HepG2 (cell line): ENCODE measurements around the gene CDK17. TPM values are rescaled to one million over a fixed set of nuclear protein-coding genes. Genes with fewer than 3 reads are reported as not detected.
"Not testable (repeated sequence)": the region's sequence is repeated elsewhere in the genome, so short reads cannot be mapped to it uniquely, and the experiment has no call there.

Experiments
- ATAC-seq: fragments of 200-7000 bp; cut with Tn5 transposase; 3 replicates; pipeline ENCODE4 v1.9.1; 2020; ENCODE audit warnings: mild to moderate bottlenecking, moderate library complexity
- BruUV-seq: library from RNA; stranded (reverse); fragments of 400-500 nt; replicated peaks from 2 replicates; lab custom pipeline; 2021; lab: Mats Ljungman, UMichigan
- CTCF ChIA-PET: fragments of 300-600 bp; formaldehyde crosslinking; extraction: SDS; loops from one replicate; lab custom pipeline; 2021; ENCODE audit warnings: low total read pairs, inconsistent platforms, low intra/inter-chr PET ratio; lab: Yijun Ruan, JAX
- POLR2A ChIA-PET: fragments of 350-600 bp; sonication (Branson Sonifier 250); formaldehyde crosslinking; loops from one replicate; lab custom pipeline; 2020; ENCODE audit warnings: antibody characterized with exemption, inconsistent platforms; lab: Yijun Ruan, JAX
- DNase-seq: peaks from one replicate; pipeline ENCODE4 v3.0.0-alpha.2; 2015; ENCODE audit warnings: low spot score
- FAIRE-seq: peaks from 3 replicates; lab custom pipeline; 2011; peaks lifted over from hg19 to GRCh38; lab: Jason Lieb, UNC
- H2AFZ ChIP-seq: one replicate; pipeline ENCODE4 v1.6.1; 2011; ENCODE audit warnings: low read length, inconsistent platforms
- H3K27ac ChIP-seq: fragments of 300-600 bp; 3 replicates; pipeline ENCODE4 v1.8.0; 2011; ENCODE audit warnings: mixed run types, mild to moderate bottlenecking, mixed read lengths, low read length, inconsistent platforms; ENCODE audit not compliant: insufficient read depth; ENCODE audit errors: extremely low read length
- H3K27me3 ChIP-seq, 2 experiments: fragments of 200-600 bp in 1 of 2; 2 replicates in 1 of 2; 3 replicates in 1 of 2; pipeline versions ENCODE4 v1.6.0 to v1.8.0; 2011; ENCODE audit warnings: low read length in 2 of 2, mild to moderate bottlenecking in 2 of 2, moderate library complexity in 2 of 2, inconsistent platforms in 1 of 2; ENCODE audit not compliant: insufficient read depth in 2 of 2, control insufficient read depth in 1 of 2
- H3K36me3 ChIP-seq, 2 experiments: fragments of 200-600 bp in 1 of 2; replicated peaks in 1 of 2; 2 replicates in 1 of 2; 3 replicates in 1 of 2; pipeline versions ENCODE4 v1.5.1 to v1.8.0; 2011; ENCODE audit warnings: low read length in 2 of 2, inconsistent platforms in 1 of 2; ENCODE audit not compliant: insufficient read depth in 2 of 2, control insufficient read depth in 1 of 2
- H3K4me1 ChIP-seq: 2 replicates; pipeline ENCODE4 v1.5.1; 2012; ENCODE audit warnings: low read length, inconsistent platforms; ENCODE audit not compliant: insufficient read depth
- H3K4me2 ChIP-seq: 2 replicates; pipeline ENCODE4 v1.6.0; 2011; ENCODE audit warnings: low read depth, low read length, inconsistent platforms
- H3K4me3 ChIP-seq, 3 experiments: fragments of 200-600 bp in 1 of 3; sonication (generic), shearing (Covaris generic) in 1 of 3; replicated peaks in 1 of 3; 2 replicates each; pipeline ENCODE4 v1.5.1; 2011 to 2016; ENCODE audit warnings: low read length in 3 of 3, inconsistent platforms in 2 of 3, low read depth in 2 of 3, mild to moderate bottlenecking in 2 of 3, control low read depth in 1 of 3, mixed read lengths in 1 of 3; ENCODE audit not compliant: insufficient read depth in 1 of 3
- H3K79me2 ChIP-seq: one replicate; pipeline ENCODE4 v1.6.1; 2011; ENCODE audit warnings: low read length, inconsistent platforms; ENCODE audit not compliant: insufficient read depth
- H3K9ac ChIP-seq: 2 replicates; pipeline ENCODE4 v1.6.0; 2011; ENCODE audit warnings: mild to moderate bottlenecking, low read depth, low read length, inconsistent platforms; ENCODE audit not compliant: insufficient read depth
- H3K9me3 ChIP-seq: 2 replicates; pipeline ENCODE4 v1.5.1; 2012; ENCODE audit warnings: mild to moderate bottlenecking, low read length
- H4K20me1 ChIP-seq: 2 replicates; pipeline ENCODE4 v1.6.0; 2011; ENCODE audit warnings: inconsistent platforms, mild to moderate bottlenecking, low read length, moderate library complexity; ENCODE audit not compliant: insufficient read depth
- ARHGAP35 ChIP-seq: sonication (generic); formaldehyde crosslinking; IDR thresholded peaks from 2 replicates; pipeline ENCODE4 v1.9.0; 2022; ENCODE audit warnings: mild to moderate bottlenecking, inconsistent platforms, moderate library complexity, missing genetic modification reagents, borderline replicate concordance
- ARID5B ChIP-seq: IDR thresholded peaks from 2 replicates; pipeline ENCODE4 v1.4.0; 2020; ENCODE audit warnings: mild to moderate bottlenecking, missing genetic modification reagents
- ZBTB26 ChIP-seq: IDR thresholded peaks from 2 replicates; pipeline ENCODE4 v1.6.1; 2016; ENCODE audit warnings: missing compliant biosample characterization, missing genetic modification reagents, borderline replicate concordance
- ZBTB33 ChIP-seq: sonication (generic); formaldehyde crosslinking; IDR thresholded peaks from 2 replicates; pipeline ENCODE4 v1.4.0; 2020; ENCODE audit warnings: missing genetic modification reagents
- WGBS: methylation state at CpG from one replicate; pipeline ENCODE4 v1.1.6; 2017; ENCODE audit warnings: low lambda C conversion rate; 5-methylcytosine and 5-hydroxymethylcytosine counted together
- in situ Hi-C: cut with HindIII; loops from 2 replicates; pipeline ENCODE4 v1.10.0; 2017; ENCODE audit warnings: low pct_unique_long_range_greater_than_20kb; ENCODE audit not compliant: extremely low pct_ligation_motif_present
- intact Hi-C: fragments of 100-400 bp; cut with micrococcal nuclease; formaldehyde crosslinking; loops from one replicate; pipeline ENCODE4 v1.10.0; 2022; ENCODE audit not compliant: unreplicated experiment
- polyA plus RNA-seq, 8 experiments: library from polyadenylated mRNA; depleted of rRNA in 3 of 8; stranded (reverse) in 7 of 8; unstranded in 1 of 8; fragments of >200 nt; fragmentation: Illumina TruSeq in 4 of 8; extraction: Trizol in 4 of 8; gene quantifications; 2 replicates each; pipeline versions ENCODE4 v1.2.1 to v1.2.3, GENCODE V29; 2011 to 2016; ENCODE audit warnings: low read depth in 4 of 8, missing spikeins in 1 of 8, mixed read lengths in 1 of 8; ENCODE audit not compliant: insufficient read depth in 1 of 8
- total RNA-seq, 5 experiments: library from RNA; depleted of rRNA; stranded (reverse); fragments of >200 nt; fragmentation: Illumina TruSeq; extraction: Trizol; gene quantifications; 2 replicates each; pipeline ENCODE4 v1.2.3, GENCODE V29; 2016; ENCODE audit warnings: low read depth in 1 of 5

CDK17 gene
- total and polyA plus RNA-seq, 2 of the 13 experiments (the other 11 are each of a cell fraction or from before 2014, with no cell fraction given): 9.9 to 22.3 TPM

GRCh38 chr12:96321941-96322340 lies 78.3 kb downstream of the CDK17 start (continued):
- TF ChIP-seq ZBTB26 (CRISPR knock-in tag): no peak
- TF ChIP-seq ARHGAP35 (CRISPR knock-in tag): no peak

- ATAC-seq, H3K9me3 ChIP-seq, H3K9ac ChIP-seq, intact Hi-C loops, FAIRE-seq, H3K4me3 ChIP-seq, H3K27me3 ChIP-seq, H3K4me2 ChIP-seq, H3K36me3 ChIP-seq, H4K20me1 ChIP-seq, in situ Hi-C loops, H3K27ac ChIP-seq, POLR2A ChIA-PET, DNase-seq, BruUV-seq, H3K79me2 ChIP-seq, H2AFZ ChIP-seq, CTCF ChIA-PET, H3K4me1 ChIP-seq: not testable (repeated sequence)
- WGBS: 67% methylated on average over 1 of the region's 2 CpGs
These were observed 82.4 kb downstream of the CDK17 start for GRCh38 chr12:96317801-96318200.

GRCh38 chr12:96315741-96316481 lies 84.3 kb downstream of the CDK17 start:
- H3K79me2 ChIP-seq, in situ Hi-C loops, H3K27me3 ChIP-seq, H2AFZ ChIP-seq, H4K20me1 ChIP-seq, H3K9me3 ChIP-seq, H3K9ac ChIP-seq, CTCF ChIA-PET, H3K27ac ChIP-seq, H3K4me3 ChIP-seq, FAIRE-seq, DNase-seq, H3K4me1 ChIP-seq, ATAC-seq, H3K36me3 ChIP-seq, POLR2A ChIA-PET, BruUV-seq, H3K4me2 ChIP-seq, intact Hi-C loops: not testable (repeated sequence)
- WGBS: 92% methylated on average over 23 of the region's 33 CpGs
- peak; percentile 15; the same call in 1 of the 2 replicates for TF ChIP-seq ARID5B (CRISPR knock-in tag)
- peak; percentile 89 for TF ChIP-seq ZBTB33
